Thymus (tissue), 11 donors: ENCODE measurements around the gene RPL36. TPM values are rescaled to one million over a fixed set of nuclear protein-coding genes. Genes with fewer than 3 reads are reported as not detected.
"Not testable (repeated sequence)": the region's sequence is repeated elsewhere in the genome, so short reads cannot be mapped to it uniquely, and the experiment has no call there.

ENCODE experiments used
- DNase-seq, 9 donors: peaks; one replicate each; pipeline ENCODE4 v3.0.0-alpha.2; 2013; ENCODE audit warnings: low spot score in 9 of 9, low read depth in 6 of 9, missing footprints in 1 of 9
- H3K27ac ChIP-seq, 2 donors: one replicate each; pipeline ENCODE4 v1.5.1; 2013; ENCODE audit warnings: control low read depth in 1 of 2, low read depth in 1 of 2, low read length in 1 of 2, mild to moderate bottlenecking in 1 of 2, moderate library complexity in 1 of 2
- H3K27me3 ChIP-seq, 2 donors: one replicate each; pipeline ENCODE4 v1.5.1; 2013; ENCODE audit warnings: low read length in 1 of 2; ENCODE audit not compliant: control insufficient read depth in 2 of 2, insufficient read depth in 1 of 2
- H3K36me3 ChIP-seq, 2 donors: one replicate each; pipeline ENCODE4 v1.5.1; 2013; ENCODE audit warnings: low read length in 1 of 2, mild to moderate bottlenecking in 1 of 2, moderate library complexity in 1 of 2; ENCODE audit not compliant: control insufficient read depth in 2 of 2, insufficient read depth in 2 of 2
- H3K4me1 ChIP-seq, 2 donors: one replicate each; pipeline ENCODE4 v1.5.1; 2013; ENCODE audit warnings: low read length in 2 of 2; ENCODE audit not compliant: control insufficient read depth in 2 of 2, insufficient read depth in 2 of 2
- H3K4me3 ChIP-seq, 2 donors: one replicate each; pipeline ENCODE4 v1.5.1; 2013; ENCODE audit warnings: low read length in 2 of 2, control low read depth in 1 of 2, mild to moderate bottlenecking in 1 of 2
- H3K9me3 ChIP-seq, 2 donors: one replicate each; pipeline ENCODE4 v1.5.1; 2013; ENCODE audit warnings: low read length in 1 of 2, mild to moderate bottlenecking in 1 of 2; ENCODE audit not compliant: control insufficient read depth in 2 of 2, insufficient read depth in 1 of 2
- WGBS: extraction: QIAGEN DNeasy Blood & Tissue Kit; methylation state at CpG from one replicate; pipeline ENCODE4 v1.1.7; 2013; 5-methylcytosine and 5-hydroxymethylcytosine counted together
- polyA plus RNA-seq: library from polyadenylated mRNA; stranded (reverse); fragments of 200-250 nt; gene quantifications from one replicate; pipeline ENCODE4 v1.2.3, GENCODE V29; 2013
- total RNA-seq: library from RNA; stranded (reverse); fragments of 120-200 nt; gene quantifications from one replicate; pipeline ENCODE4 v1.2.4, GENCODE V29; 2013
- donor health status: healthy.

RPL36 gene
- total and polyA plus RNA-seq, 2 donors = 1,127 to 1,924 TPM

DNA sequence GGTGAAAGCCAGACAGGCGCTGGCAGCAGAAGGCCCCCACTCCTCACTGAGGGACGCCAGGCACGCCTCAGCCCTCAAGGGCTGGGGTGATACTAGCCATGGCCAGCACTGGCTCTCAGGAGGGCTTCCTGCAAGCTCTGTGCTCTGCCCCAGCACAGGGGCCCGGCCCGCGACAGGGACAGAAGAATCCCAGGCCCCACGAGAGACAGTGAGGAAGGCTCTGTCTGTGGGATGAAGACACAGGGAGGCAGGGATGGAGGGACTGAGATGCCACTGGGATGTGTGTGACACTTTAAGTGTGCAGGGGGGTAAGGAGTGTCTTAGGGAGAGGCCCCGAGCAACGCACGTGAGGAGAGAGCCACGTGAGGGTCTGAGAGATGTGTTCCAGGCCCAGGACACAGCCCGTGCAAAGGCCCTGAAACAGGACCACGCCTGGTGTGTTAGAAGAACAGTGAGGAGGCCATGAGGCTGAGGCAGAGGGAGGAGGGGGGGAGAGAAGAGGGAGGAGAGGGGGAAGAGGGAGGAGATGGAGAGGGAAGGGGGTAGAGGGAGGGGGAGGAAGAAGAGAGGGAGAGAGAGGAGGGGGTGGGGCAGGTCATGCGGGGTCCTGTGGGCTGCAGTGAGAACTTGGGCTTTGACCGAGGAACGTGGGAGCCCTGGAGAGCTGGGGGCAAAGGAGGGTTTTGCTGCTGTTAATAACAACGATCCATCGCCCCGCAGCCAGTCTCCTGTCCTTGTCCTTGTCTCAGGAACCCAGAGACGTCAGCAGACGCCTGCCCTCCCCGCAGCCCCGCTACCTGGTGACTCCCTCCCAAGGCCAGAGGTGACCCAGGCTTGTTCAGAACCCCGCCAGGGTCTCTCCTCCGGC, 7.2 kb downstream of the RPL36 start:
- Histone ChIP-seq H3K27me3 (no peaks in the 10 kb centered on the region), H3K9me3 (peaks cover 0 to 1% of the 10 kb centered on the region in 2 donors), H3K36me3 (peaks cover 72 to 82% of the 10 kb centered on the region in 2 donors), H3K4me1 (peaks cover 0 to 1% of the 10 kb centered on the region in 2 donors), H3K27ac (no peak overlapping the region), H3K4me3 (no peak overlapping the region)
- WGBS = 96% methylated on average over 25 of the region's 25 CpGs
- no peak for DNase-seq

DNA sequence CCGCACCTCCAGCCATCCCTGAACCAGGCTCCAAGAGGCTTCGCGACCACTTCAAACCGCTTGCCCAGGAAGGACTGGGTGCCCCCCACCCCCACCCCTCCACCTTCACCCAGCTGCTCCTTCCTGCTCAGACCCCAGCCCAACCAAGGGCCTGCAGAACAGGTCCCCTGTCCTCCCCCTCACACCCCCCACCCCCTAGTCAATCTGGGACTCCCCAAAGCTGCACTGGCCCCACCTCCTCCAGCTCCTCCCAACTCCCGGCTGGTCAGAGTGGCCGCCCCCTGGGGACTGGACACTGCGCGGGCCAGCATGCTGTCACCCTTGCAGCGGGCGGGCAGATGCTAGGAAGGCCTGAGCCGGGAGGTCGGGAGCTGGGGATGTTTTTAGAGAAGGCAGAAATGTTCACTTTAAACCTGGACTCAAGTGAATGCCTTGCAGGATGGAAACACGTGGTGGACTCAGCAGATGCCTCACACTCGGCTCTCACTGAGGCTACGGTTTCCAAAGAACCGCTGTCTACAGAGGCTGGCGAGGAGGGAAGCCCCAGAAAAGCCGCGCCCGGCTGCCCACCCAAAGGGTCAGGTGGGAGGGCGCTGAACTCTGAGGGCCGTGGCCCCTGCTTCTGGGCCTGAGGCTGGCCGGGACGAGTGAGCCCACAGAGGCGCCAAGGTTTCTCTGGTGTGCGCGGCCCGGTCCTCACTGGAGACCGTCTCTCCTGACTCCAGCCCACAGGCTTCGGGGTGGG, 8.0 kb downstream of the RPL36 start:
- no peak for DNase-seq
- peaks cover 0 to 1% of the 10 kb centered on the region in 2 donors for H3K9me3 ChIP-seq
- no peak overlapping the region for H3K4me3 ChIP-seq
- peaks cover 65 to 75% of the 10 kb centered on the region in 2 donors for H3K36me3 ChIP-seq
- 95% methylated on average over 30 of the region's 30 CpGs for WGBS
- H3K4me1 ChIP-seq = no peaks in the 10 kb centered on the region
- H3K27me3 ChIP-seq = no peaks in the 10 kb centered on the region
- no peak overlapping the region for H3K27ac ChIP-seq

DNA sequence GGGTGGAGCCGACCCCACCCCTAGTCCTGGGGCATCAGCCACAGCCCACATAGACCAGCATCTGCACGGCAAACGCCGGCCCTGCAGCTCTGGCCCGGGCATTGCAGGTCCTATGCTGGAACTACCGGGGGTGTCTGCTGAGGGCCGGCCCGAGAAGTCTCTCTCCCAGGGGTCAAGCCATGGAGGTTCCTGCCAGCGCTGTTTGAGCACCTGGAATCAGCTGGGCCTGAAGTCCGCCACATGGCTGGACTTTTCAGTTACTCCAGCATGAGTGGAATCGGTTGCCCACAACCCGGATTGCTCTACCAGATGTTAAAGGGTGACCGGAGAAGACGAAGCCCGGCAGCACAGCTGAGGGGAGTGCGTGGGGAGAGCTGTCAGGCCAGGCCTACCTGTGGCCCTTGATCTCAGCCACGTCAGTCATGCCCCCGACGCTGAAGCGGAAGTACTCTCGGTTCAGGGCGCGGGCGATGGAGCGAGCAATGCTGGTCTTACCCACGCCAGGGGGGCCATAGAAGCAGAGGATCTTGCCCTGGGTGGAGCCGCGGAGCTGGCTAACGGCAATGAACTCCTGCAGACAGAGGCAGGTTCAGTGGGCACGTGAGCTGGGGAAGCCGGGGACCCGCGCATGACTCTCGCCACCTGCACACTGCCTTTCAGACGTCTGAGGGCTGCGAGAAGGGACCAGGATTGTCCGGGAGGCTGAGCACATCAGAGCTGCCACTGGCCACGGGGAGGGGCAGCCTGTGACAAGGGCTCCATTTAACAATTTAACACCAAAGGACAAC, 8.7 kb downstream of the RPL36 start:
- no peaks in the 10 kb centered on the region for H3K4me1 ChIP-seq
- H3K36me3 ChIP-seq = peaks cover 64 to 75% of the 10 kb centered on the region in 2 donors
- H3K27ac ChIP-seq = no peak overlapping the region
- no peak for DNase-seq
- 97% methylated on average over 38 of the region's 38 CpGs for WGBS
- peaks cover 0 to 1% of the 10 kb centered on the region in 2 donors for H3K9me3 ChIP-seq
- no peaks in the 10 kb centered on the region for H3K27me3 ChIP-seq
- H3K4me3 ChIP-seq = no peak overlapping the region

DNA sequence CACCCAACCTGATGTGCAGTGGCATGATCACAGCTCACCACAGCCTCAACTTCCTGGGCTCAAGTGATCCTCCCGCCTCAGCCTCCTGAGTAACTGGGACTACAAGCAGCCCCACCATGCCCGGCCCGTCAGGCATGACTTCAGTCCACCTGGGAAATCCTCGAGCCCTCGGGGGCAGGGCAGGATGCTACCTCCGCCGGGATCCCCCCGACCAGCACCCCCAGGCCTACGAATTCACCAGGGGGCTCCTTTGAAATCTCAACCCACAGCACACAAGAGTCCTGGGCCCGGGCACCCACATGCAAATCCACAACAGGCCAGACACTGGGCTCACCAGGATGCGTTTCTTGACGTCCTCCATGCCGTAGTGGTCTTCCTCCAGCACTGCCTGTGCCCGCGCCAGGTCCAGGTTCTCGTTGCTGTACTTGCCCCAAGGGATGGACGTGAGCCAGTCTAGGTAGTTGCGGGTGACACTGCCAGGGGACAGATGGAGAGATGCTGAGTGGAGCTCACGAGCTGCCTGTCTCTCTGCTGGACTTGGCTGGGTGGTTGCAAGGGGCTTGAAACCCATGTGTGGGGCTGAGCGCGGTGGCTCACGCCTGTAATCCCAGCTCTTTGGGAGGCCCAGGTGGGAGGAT, 10.5 kb downstream of the RPL36 start:
- peaks cover 0 to 1% of the 10 kb centered on the region in 2 donors for H3K9me3 ChIP-seq
- no peak overlapping the region for H3K4me3 ChIP-seq
- H3K27me3 ChIP-seq = no peaks in the 10 kb centered on the region
- peaks cover 63 to 71% of the 10 kb centered on the region in 2 donors for H3K36me3 ChIP-seq
- DNase-seq = no peak
- no peak overlapping the region for H3K27ac ChIP-seq
- WGBS = 98% methylated on average over 22 of the region's 22 CpGs
- no peaks in the 10 kb centered on the region for H3K4me1 ChIP-seq

DNA sequence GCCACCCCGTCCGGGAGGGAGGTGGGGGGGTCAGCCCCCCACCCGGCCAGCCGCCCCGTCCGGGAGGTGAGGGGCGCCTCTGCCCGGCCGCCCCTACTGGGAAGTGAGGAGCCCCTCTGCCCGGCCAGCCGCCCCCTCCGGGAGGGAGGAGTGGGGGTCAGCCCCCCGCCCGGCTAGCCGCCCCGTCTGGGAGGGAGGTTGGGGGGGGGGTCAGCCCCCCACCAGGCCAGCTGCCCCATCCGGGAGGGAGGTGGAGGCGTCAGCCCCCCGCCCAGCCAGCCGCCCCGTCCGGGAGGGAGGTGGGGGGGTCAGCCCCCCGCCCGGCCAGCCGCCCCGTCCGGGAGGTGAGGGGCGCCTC, 11.9 kb downstream of the RPL36 start:
- H3K9me3 ChIP-seq, H3K27ac ChIP-seq, DNase-seq, H3K4me1 ChIP-seq, H3K4me3 ChIP-seq, H3K27me3 ChIP-seq: not testable (repeated sequence)
- H3K36me3 ChIP-seq = peaks cover 59 to 71% of the 10 kb centered on the region in 2 donors
- 97% methylated on average over 22 of the region's 28 CpGs for WGBS

DNA sequence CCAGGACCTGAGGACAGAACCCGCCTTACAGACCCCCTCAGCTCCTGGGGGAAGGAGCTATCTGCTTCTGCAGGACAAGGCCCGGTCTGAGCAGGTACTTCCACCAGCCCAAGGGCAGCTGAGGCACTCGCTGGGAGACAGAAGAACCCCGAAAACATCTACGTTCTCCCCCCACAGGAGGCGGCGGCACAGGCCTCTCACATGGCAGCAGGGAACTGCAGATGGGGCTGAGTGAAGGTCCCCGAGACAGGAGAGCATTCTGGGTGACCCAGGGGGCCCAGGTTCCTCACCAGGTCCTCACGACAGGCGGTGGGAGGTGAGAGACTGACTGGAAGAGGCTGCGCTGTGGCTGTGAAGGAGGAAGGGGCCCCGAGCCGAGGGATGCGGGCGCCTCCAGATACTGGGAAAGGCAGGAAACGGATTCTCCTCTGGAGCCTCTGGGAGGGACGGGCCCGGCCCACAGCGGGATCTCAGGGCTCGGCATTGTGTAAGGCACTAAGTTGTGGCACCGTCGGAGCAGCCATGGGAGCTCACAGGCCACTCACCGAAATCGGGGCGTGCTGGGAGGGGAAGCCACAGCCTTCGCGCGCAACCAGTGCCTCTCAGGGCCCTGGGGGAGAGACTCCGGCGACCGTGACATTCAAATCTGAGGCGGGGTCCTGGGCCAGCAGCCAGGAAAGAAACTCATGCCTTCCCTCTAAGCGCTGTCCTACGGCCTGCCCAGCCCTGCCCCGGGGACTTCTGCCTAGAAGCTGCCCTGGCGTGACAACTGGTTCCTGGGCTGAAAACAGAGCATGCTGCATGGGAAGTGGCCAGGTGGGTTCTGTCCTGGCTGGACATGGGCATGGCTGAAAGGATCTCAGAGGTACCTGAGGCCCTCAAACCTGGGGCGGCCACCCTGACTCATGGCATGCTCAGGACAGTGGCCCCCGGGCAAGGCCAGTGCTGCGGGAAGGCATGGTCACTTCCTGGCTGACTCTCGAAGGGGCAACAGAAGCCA, 14.0 kb downstream of the RPL36 start:
- WGBS = 97% methylated on average over 40 of the region's 40 CpGs
- no peak overlapping the region for H3K27ac ChIP-seq
- no peaks in the 10 kb centered on the region for H3K4me1 ChIP-seq
- H3K4me3 ChIP-seq = no peak overlapping the region
- H3K36me3 ChIP-seq = peaks cover 59 to 73% of the 10 kb centered on the region in 2 donors
- no peaks in the 10 kb centered on the region for H3K27me3 ChIP-seq
- no peak for DNase-seq
- H3K9me3 ChIP-seq = no peaks in the 10 kb centered on the region

DNA sequence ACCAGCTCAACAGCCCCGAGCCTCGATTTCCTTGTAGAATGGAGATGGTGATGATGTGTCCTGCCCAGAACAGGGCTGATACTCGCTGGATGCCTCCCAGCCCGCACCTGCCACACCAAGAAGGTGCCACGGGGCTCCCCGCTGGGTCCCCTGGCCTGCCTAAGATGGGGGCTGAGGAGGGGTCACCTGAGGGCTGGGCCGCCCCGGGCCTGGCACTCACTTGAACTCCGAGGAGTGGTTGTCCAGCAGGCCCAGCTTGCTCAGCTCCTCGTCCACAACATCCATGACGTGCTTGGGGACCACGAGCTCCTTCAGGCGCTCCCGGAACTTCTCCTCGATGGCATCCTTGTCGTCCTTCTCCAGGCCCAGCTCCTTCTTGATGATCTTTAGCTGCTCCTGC, 15.5 kb downstream of the RPL36 start:
- H3K9me3 ChIP-seq = no peaks in the 10 kb centered on the region
- DNase-seq = no peak
- H3K4me3 ChIP-seq = no peak overlapping the region
- no peaks in the 10 kb centered on the region for H3K27me3 ChIP-seq
- peaks cover 60 to 73% of the 10 kb centered on the region in 2 donors for H3K36me3 ChIP-seq
- no peaks in the 10 kb centered on the region for H3K4me1 ChIP-seq
- WGBS = 95% methylated on average over 16 of the region's 16 CpGs
- H3K27ac ChIP-seq = no peak overlapping the region
